HG03159 (cell line): ENCODE measurements around the gene SLC38A5.
A peak's percentile ranks its signal among the peaks of the same experiment; 100 is the strongest.
"Not testable (repeated sequence)": the region's sequence is repeated elsewhere in the genome, so short reads cannot be mapped to it uniquely, and the experiment has no call there.

Experiments
- ATAC-seq: cut with Tn5 transposase; IDR thresholded peaks from one replicate; pipeline ENCODE4 v1.9.1; 2021; ENCODE audit warnings: mild to moderate bottlenecking, moderate library complexity; ENCODE audit not compliant: unreplicated experiment

Gene SLC38A5

DNA sequence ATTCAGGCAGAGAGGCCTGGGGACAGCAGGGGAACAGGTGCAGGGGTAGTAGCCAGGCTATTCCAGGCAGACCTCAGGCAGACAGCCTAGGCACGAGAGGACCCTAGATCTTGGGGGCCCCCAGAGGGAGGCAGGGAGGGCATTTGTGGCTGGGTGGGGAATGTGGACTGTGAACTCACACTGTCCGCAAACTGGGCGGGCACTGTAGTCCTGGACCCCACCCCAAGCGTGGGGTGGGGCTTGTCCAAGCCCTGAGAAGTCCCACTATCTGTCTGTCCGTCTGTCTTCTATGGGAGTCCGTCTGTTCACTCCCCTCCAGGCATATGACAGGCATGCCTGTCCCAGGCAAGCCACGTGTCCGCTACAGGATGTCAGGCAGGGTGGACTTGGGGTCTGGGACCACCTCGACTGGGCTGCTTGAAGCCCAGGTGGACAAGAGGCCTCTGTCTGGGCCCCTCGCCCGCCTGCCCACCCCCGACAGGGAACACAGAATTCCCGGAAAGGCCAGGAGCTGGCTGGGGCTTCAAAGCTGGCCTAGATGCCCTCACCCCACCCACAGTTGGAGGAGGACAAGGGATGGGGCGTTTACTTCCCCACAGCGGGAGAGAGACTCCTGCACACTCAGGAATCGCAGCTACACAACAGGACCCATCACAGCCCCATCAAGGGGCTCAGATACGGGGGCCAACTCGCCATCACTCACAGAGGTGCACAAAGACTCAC lies at the start of gene SLC38A5:
SLC38A5 (minus strand) TSS at position 151 of the 723 bp plus-strand sequence. CDS start 2,336 bp downstream, outside the sequence.
- ATAC-seq = no peak

DNA sequence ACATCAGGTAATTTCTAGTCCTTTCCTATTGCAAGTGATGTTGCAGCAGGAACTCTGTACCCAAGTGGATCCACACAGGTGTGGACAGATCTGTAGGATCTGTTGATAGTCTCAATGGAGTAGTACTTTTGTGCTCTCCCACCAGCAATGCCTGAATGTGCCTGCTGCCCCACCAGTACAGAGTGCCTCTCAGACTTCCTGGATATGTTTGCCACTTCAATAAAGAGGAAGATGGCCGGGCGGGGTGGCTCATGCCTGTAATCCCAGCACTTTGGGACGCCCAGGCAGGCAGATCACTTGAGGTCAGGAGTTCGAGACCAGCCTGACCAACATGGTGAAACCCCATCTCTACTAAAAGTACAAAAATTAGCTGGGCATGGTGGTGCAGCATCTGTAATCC lies 49.4 kb upstream of the SLC38A5 start:
- ATAC-seq = not testable (repeated sequence)

DNA sequence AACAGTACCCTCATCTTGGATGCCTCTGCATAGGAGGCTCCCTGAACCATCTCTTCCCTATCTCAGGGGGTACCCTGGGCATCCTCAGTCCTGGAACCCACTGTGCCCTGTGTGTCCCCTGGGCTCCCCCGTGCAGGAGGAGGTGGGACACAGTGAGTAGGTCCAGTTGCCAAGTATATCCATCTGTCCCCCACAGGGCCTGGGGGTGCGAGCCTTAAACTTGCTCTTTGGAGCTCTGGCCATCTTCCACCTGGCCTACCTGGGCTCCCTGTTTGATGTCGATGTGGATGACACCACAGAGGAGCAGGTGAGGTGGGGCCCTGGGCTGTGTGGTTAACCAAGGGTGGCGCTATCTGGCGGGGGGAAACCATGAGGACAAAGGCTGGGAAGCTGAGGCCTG lies 46.9 kb upstream of the SLC38A5 start:
- no peak for ATAC-seq

DNA sequence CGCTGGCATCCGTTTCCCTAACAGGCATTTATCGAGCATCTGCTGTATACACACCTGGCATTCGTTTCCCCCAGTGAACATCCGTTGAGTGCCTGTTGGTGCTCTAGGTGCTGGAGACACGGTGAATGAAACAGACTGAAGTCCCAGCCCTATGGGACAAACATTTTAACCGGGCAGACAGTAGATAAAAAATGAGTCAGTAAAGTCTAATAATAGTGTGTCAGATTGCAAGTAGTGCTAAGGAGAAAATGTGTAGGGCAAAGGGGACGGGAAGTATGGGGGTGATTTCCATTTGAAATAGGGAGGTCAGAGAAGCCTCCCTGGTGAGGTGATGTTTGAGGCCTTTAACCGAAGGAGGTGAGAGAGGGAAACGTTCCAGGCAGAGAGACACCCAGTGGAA lies 46.2 kb upstream of the SLC38A5 start:
- no peak for ATAC-seq

DNA sequence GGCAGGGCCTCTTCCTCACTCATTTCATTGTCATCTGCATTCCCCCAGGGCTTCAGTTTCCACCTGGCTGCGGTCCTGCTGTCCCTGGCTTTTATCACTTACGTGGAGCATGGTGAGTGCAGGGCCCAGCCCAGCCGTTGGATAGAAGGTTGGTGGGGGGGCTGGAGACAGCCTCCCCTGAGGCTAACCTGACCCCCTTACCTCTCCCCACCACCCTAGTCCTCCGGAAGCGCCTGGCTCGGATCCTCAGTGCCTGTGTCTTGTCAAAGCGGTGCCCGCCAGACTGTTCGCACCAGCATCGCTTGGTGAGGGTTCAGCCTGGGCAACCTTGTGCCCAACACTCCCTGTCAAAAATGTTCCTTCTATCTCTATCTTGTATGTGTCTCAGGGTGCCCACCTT lies 45.8 kb upstream of the SLC38A5 start:
- no peak for ATAC-seq

DNA sequence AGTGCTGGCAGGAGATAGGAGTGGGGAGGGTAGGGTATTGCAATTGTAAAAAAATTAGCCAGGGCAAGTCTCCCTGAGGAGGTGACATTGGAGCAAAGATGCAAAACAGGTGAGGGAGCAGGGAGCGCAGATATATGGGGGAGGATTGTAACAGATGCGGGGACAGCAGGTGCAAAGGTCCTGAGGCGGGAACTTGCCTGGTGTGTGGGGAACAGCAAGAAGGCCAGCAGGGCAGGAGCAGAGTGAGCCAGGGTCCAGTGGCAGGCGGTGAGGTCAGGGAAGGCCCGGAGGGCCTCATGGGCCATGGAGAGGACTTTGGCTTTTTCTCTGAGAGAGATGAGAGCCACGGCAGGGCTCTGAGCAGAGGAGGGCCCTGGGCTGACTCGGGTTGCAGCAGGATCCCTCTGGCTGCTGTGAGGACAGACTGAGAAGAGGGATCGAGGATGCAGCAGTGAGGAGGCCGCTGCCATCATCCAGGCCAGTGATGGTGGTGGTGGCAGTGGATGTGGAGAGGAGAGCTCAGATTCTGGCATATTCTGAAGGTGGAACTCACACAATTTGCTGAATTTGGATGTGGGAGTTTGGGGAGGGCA lies 44.9 kb upstream of the SLC38A5 start:
- no peak for ATAC-seq

DNA sequence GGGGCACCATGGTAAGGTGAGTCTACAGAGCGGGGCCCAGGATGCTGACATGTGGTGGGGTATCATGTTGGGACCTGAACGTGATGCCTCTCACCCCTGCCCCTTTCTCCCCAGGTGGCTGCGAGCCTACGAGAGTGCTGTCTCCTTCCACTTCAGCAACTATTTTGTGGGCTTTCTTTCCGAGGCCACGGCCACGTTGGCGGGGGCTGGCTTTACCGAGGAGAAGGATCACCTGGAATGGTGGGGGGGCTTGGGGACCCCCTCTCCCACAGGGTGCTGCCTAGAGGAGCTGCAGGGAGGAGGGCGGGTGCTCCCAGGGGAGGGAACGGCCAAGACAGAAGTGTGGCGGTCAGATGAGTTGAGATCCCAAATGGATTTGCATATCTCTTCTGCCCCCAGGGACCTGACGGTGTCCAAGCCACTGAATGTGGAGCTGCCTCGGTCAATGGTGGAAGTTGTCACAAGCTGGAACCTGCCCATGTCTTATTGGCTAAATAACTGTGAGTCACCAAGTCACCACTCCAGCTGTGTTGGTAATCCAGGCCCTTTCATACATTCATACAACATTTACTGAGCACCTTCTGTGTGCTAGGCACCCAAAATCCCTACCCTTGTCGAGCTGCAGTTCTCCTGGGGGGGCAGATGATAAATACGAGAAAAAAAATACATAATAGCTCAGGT lies 44.2 kb upstream of the SLC38A5 start:
- no peak for ATAC-seq

DNA sequence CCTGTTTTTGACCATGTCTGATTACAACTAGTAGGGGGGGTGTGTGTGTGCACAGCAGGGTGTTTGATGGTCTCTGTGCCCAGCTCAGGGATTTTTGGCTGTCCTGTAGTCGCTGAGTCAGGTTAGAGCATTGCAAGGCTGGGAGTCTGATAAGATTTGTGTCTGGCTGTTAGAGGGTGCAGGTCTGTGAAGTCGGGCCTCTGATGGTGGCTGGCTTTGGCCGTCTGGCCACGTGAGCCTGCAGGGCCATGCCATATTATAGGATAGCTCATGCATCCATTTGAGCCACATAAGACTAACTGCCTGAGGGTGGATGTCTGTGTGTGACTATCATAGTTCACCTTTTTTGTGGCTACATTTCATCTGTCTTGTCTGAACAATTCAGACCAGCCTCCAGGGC lies 43.6 kb upstream of the SLC38A5 start:
- ATAC-seq = no peak

DNA sequence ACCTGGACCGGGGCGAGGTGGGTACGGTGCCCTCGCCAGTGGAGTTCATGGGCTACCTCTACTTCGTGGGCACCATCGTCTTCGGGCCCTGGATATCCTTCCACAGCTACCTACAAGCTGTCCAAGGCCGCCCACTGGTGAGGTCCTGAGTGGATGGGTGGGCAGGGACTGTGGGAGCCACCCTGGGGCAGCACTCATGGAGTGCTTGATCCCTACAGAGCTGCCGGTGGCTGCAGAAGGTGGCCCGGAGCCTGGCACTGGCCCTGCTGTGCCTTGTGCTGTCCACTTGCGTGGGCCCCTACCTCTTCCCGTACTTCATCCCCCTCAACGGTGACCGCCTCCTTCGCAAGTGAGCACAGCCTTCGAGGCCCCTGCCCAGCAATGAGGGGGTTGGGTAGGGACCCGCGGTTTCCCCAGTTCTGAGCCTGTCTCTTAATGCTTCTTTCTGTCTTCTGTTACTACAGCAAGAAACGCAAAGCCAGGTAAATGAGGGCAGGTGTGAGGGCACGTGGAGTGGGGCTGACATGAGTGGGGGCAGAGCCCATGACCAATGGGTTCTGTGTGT lies 42.4 kb upstream of the SLC38A5 start:
- ATAC-seq = no peak

DNA sequence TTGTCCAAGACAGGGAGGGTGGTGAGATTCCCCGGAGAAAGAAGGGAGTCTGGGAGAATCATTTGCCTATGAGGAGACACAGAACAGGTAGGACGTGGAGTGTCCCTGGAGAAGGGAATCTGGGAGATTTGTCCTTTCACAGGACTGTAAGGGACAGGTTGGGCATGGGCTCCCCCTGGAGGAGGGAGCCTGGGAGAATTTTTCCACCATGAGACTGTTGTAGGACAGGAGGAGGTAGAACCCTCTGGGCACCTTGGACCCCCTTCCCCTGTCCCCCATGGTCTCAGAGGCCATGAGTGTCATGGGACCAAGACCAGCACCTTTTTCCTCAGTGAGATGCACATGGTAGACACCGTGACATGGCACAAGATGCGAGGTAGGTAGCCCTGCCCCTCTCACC lies 41.5 kb upstream of the SLC38A5 start:
- no peak for ATAC-seq

DNA sequence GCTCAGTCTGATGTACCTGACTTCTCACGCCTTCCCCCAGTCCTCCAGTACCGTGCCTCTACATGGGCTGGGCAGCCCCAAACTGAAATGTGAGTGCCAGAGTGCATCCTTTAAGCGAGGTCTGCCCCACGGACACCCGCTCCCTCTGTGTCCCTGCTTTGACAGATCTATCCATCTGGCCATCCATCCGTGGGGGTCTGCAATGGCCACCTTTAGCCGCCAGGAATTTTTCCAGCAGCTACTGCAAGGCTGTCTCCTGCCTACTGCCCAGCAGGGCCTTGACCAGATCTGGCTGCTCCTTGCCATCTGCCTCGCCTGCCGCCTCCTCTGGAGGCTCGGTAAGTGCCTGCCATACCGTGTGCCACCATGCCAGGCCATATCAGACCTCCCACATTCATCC lies 39.6 kb upstream of the SLC38A5 start:
- no peak for ATAC-seq

DNA sequence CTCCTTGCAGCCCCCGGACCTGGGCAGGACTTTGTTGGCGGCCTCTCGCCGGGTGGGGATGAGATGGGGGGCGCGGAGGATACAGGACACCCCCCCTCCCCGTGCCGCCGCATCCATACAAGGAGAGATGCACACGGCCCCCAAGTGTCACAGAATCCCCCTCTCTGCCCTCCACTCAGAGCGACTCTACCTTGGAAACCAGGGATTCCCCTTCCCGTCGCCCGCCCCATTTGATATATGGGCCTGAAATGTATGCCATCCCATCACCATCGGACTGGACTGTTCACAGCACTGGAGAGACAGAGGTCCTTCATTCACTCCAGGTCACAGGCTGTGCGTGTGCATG lies 39.2 kb upstream of the SLC38A5 start:
- peak; percentile 13 for ATAC-seq

DNA sequence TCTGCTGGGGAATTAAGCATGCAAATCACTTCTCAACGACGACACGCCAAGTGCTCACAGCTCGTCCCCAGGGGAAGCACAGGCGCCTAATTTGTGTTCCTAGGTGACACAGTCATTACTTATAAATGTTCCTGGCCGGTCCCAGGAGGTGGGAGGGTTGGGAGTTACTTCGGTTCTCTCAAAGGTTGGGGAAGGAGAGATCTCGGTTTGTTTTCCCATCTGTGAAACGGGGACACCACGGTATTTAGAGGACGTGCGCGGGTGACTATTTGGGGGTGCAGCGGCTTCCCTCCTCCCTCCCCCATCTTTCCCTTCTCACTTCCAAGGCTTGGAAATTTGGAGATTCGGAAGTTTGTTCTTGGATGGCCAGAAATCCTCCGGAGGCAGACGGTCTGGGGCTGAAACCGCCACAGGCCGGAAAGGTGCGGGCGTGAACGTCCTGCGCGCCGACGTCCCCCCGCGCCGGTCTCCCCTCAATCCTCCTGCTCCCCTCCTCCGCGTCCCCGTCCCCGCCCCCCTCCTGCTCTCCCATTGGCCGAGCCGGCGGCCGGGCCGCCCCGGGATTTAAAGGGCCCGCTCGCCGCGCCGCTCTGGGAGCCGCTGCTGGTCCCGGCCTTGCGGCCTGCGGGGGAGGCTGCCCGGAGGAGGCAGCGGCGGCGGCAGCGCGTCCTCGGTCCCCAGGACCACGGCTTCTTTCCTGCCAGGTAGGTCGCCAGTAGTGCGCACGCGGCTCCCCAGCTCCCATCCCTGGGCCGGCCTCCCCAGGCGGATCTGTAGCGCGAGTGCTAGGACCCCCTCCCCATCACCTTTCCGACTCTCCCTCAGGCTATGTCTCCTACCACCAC lies 38.6 kb upstream of the SLC38A5 start, which contains the start of gene PORCN:
PORCN (plus strand) TSS at position 593 of the 845 bp plus-strand sequence. CDS start 829 bp downstream, outside the sequence.
- ATAC-seq = peak; percentile 74

DNA sequence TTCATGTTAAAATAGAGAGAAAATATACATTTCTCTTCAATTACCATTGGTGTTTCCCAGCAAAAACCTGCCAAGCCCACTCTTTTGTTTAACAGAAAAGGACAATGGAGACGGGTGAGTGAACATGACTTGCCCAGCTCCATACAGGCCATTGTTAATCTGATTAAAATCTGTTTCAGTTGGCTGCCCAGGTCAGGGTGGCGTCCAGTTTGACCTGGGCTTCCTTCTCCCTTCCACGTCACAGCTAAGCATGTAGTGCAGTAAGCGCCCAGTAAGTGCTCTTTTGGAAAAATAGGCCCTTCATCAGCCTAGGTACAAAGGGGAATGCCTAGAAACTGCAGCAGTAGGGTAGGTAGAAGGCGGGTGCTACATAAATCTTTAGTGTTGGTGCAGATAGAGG lies 37.2 kb upstream of the SLC38A5 start:
- ATAC-seq = no peak

DNA sequence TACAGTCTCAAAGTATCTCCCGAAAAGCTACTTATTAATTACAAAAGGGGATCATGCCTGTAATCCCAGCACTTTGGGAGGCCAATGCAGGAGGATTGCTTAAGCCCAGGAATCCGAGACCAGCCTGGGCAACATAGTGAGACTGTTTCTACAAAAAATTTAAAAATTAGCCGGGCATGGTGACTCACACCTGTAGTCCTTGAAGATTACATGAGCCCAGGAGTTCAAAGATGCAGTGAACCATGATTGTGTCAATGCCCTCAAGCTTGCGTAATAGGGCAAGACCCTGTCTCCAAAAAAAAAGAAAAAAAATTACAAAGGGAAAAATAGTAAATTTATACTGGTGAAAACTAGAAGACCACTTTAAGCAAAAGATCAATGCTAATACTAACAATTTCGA lies 35.4 kb upstream of the SLC38A5 start:
- no peak for ATAC-seq

DNA sequence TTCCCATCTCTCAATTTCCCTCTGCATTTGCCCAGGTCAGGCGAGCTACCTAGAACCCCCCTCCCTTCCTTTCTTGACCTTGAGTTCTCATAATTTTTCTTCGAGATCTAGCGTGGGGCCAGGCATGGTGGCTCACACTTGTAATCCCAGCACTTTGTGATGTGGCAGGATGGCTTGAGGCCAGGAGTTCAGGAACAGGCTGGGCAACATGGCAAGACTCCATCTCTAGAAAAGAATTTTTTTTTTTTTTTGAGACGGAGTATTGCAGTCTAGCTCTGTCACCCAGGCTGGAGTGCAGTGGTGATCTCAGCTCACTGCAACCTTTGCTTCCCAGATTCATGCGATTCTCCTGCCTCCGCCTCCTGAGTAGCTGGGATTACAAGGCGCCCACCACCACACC lies 34.2 kb upstream of the SLC38A5 start:
- ATAC-seq = no peak

DNA sequence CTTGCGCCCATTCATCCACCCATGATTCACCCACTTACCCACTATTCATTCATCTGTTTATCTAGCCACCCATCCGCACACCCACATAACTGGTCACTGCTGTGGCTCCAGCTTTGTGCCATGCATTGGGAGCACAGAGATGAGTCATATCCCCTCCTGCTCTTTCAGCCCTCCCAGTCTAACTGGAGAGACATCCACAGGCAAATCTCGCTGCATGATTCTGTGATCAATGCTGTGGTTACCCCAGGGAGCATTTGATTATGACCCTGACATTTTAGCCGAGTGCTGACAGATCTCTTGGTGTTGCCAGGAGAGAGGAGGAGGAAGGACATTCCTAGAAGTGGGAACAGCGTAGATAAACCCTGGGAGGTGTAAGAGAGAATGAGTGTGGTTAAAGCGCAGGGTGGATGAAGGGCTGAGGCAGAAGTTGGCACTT lies 28.3 kb upstream of the SLC38A5 start:
- ATAC-seq = no peak

DNA sequence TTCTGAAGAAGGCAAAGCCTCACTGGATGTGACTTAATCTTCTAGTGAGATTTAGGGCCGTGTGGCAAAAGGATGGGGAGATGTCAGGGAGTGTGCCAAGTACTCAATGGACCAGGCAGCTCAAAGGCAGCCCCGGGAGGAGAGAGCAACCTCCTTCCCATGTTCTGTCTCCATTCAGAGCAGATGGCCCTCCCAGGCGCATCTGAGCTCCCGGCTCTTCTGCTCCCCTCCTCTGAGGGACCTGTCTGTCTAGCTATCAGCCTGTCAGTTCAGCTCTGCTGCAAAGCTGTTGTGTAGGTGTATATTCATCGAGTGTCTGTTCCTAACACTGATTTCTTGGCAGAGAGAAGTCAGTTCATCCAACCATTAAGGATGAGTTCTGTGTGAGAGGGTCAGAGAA lies 27.8 kb upstream of the SLC38A5 start:
- no peak for ATAC-seq

DNA sequence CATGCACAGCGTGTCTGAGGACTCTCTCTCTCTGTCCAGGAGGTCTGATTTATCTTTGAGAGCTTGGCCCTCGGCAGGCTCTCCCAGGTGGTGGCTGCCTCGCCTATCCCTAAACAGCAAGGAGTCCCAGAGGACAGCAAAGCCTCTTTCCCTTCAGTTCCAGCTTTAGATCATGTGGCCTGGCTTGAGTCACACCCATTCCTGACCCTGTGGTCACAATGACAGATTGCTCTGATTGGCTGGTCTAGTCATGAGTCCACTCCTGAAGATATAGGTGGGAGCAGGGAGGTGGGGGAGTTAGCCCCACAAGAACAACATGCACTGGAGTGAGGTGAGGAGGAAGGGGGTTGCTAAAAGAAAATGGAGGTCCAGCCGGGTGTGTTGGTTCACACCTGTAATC lies 26.6 kb upstream of the SLC38A5 start:
- ATAC-seq = no peak

DNA sequence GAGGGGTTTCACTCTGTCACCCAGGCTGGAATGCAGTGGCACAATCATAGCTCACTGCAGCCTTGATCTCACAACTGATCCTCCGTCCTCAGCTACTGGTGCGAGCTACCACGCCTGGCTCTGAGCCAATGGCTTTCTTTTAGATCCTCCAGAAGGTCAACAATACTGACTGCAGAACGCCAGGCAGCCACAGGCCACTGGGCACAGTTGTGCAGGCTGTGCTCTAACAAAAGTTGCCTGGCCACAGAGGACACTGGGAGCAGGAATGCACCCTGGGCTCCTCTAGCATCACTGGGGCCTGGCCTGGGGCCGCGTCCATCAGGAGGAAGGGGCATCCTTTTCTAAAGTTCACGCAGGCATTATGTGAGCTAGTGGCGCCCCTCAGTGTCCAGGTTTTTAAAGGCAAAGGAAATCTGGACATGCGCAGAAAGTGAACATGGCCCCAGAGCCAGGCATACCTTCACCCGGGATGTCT lies 23.9 kb upstream of the SLC38A5 start:
- ATAC-seq = no peak
